AG09319 (cell line): ENCODE results near the gene C12orf42.

Experiments used
- DNase-seq: peaks from one replicate; pipeline ENCODE4 v3.0.0-alpha.2; 2010; ENCODE audit warnings: low read depth; ENCODE audit errors: extremely low read depth
- CTCF ChIP-seq: IDR thresholded peaks from 2 replicates; pipeline ENCODE4 v1.5.1; 2011; ENCODE audit warnings: low read depth, mild to moderate bottlenecking, inconsistent platforms, low read length, moderate library complexity

Gene C12orf42

GRCh38 chr12:103495469-103496456 is at the start of gene C12orf42:
C12orf42 (minus strand) TSS chr12:103495968; CDS start chr12:103478426, 17,542 bp downstream.
- DNase-seq, result no peak
- TF ChIP-seq CTCF, result peak; percentile 29

DNA sequence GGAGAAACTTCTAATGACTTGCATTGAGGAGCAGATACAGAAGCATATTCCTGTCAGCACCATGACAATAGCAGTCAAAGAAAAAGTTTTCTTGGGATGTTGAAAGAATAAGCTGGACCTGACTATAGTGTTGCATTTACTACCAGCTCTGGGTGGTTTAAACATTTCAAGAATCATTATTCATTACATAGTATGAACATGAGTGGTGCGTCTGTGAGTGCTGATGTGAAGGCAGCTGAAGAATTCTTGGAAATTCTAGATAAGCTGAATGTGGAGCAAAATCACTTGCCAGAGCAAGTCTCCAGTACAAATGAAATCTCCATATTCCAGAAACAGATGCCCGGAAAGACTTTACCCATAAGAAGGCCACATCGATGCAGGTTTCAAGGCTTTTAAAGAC is 46.3 kb upstream of the C12orf42 start:
- no peak for DNase-seq
- TF ChIP-seq CTCF, result no peak

- TF ChIP-seq CTCF, result no peak
- no peak for DNase-seq
Measured at GRCh38 chr12:103540319-103540718, 44.6 kb upstream of the C12orf42 start.

DNA sequence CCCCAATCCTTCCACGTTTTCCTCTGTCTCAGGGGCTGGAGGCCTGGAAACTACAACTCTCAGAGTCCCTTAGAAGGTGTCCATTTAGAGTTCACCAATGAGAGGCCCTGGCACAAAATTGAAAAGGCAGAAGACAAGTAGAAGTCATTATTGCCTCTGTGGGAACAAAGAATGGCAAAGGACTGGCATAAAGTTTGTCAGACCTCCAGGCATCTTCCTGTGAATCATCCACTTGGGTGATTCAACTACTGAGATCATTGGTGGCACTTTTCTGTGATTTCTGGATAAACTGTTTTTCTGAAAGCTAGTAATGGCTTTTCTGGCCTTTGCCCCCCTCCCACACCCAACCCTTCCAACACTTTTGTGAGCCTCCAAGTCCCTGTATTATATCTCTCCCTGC is 42.6 kb upstream of the C12orf42 start:
- no peak for DNase-seq
- no peak for TF ChIP-seq CTCF

GRCh38 chr12:103530307-103531066 is 34.7 kb upstream of the C12orf42 start:
- DNase-seq, result no peak
- no peak for TF ChIP-seq CTCF

- no peak for DNase-seq
- no peak for TF ChIP-seq CTCF
Measured at GRCh38 chr12:103529306-103529705, 33.5 kb upstream of the C12orf42 start.
